Measurements from ENCODE around the gene MXRA8.
A peak's percentile ranks its signal among the peaks of the same experiment; 100 is the strongest.
"Not testable (repeated sequence)": the region's sequence is repeated elsewhere in the genome, so short reads cannot be mapped to it uniquely, and the experiment has no call there.

Gene MXRA8

DNA sequence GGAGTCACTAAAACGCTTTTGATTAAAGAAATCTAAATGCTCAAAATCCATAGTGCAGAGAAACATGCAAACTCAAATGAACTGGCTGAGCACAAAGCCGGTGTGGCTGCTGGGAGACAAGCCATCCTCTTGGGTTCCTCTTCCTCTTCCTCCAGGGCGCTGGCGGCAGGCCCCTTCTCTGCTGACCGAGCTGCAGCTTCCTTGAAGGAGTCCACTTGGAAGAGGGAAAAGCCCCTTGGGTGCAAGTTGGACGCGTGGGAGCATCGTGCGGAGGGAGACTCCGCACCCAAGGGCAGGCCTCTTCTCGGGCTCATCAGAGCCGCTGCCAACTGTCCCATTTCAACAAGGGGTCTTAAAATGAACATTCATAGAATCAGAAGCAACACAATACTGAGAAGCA, 32.9 kb upstream of the MXRA8 start:
- DNase-seq (ENCODE audit: low read depth), result no peak

- DNase-seq (ENCODE audit: low read depth), result no peak
These were observed 32.3 kb upstream of the MXRA8 start for GRCh38 chr1:1390675-1391074.

- DNase-seq (ENCODE audit: low read depth), result no peak
These were observed 29.7 kb upstream of the MXRA8 start for GRCh38 chr1:1388078-1388472.

- no peak for DNase-seq (ENCODE audit: low read depth)
These were observed 29.0 kb upstream of the MXRA8 start for GRCh38 chr1:1387098-1388077.

DNA sequence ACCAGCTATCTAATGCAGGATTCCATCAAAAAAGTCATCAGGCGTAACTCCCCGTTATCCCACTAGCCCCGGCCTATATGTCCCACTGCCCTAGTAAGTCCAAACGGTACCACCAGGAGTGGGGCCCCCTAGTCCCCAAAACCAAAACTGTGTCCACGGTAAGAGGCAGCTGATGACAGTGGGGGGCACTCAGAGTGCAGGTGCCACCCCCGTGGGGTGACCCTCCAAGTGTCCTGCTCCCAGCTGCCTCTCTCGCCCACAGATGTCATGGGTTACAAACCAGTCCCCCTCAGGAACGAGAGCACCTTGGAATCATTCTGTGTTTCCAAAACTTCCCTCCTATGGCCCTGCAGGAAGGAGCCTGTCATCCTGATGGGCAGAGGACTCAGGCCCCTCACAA, 27.6 kb upstream of the MXRA8 start:
- DNase-seq (ENCODE audit: low read depth), result no peak

DNA sequence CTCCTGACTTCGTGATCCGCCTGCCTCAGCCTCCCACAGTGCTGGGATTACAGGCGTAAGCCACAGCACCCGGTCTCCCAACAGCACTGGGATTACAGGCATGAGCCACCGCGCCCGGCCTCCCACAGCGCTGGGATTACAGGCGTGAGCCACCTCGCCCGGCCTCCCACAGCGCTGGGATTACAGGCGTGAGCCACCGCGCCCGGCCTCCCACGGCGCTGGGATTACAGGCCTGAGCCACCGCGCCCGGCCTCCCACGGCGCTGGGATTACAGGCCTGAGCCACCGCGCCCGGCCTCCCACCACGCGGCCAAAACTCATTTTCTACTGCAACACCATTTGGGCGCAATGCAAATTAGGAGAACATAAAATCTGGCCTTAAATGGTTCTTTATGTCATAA, 27.0 kb upstream of the MXRA8 start:
- DNase-seq (ENCODE audit: low read depth), result not testable (repeated sequence)

GRCh38 chr1:1381294-1381693, 22.9 kb upstream of the MXRA8 start:
- no peak for DNase-seq (ENCODE audit: low read depth)

DNA sequence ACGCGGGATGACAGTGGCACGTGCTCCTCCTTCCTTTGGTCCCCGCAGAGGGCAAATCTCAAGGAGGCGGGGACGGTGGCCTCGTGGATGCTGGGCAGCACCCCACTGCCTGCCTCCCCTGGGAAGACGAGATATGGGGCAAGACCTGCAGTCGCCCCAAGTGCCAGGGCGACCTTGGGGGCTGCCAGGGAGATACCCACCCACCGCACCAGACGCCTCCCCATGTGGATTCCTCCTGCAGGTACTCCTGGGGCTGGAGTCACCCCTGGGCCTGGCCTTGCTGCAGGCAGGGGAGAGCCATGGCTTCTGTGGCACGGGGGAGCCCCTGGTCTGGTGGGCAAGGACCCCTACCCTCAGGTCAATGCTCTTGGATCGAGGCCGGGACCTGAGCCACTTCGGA, 22.5 kb upstream of the MXRA8 start:
- no peak for DNase-seq (ENCODE audit: low read depth)

- no peak for DNase-seq (ENCODE audit: low read depth)
These were observed 19.3 kb upstream of the MXRA8 start for GRCh38 chr1:1377540-1378205.

DNA sequence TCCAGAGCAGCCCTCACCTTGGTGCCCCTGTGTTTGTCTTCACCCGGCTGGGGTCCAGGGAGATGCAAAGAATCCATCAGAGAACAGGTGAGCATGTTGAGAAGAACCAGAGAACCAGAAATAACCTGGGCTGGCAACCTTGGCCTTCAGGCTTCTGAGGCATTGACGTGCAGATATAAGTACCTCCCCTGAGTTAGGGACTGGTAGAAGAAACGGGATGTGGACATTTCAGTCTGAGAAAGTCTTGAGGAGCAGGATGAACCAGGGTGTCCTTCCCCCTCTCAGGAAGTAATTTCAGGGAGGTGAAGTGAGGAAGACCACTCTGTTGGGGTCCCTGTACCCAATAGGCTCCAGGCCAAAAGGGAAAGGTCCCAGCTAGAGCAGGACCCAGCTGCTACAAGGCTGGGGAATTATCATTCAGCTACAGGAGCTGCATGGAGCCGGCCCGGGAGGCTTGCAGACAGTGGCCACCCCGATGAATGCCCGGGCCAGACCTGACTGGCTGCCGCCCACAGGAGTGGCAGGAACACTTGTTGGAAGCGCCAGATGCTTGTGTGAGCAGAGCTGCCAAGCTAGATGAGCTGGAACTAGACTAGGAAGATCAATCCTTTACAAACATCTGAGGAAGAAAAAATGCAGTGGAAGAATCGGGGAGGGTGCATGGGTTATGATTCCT, 18.3 kb upstream of the MXRA8 start:
- DNase-seq (ENCODE audit: low read depth), result no peak

DNA sequence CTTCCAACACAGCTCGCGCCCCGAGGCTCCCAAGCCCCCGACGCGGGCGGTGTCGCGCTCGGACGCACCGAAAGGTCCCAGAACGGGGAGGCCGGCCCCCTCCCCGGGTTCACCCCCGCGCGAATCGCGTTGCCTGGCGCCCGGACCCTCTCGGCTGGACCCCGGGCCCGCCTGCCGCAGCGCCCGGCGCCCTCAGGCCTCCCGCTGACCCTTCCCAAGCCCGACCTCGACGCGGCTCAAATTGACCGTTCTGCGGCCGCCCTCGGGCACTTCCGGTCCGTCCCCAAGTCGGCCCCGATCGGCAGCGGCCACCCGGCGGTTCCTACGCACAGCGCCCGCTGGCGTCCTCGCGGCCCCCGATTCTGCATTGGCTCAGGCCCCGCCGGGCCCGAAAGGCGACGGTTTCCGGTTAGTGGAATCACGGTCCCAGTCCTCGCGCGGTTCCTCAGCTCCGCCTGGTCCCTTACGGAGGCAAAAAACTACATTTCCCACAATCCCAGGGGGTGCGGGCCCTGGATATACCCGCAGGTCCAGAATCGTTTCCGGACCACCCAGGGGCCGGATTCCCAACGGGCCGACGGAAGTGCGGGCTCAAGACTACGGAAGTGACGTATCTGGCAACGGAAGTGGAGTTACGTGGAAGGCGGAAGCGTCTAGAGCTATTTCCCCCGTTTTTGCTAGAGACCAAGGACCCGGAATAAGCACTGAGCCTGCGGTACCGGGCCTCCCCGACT, 16.7 kb upstream of the MXRA8 start, which contains the start of gene AURKAIP1:
Gene AURKAIP1, minus strand, starts transcription at position 279 of the 734 bp plus-strand sequence. CDS start 451 bp downstream, outside the sequence.
- peak; percentile 100 for DNase-seq (ENCODE audit: low read depth)

GRCh38 chr1:1374589-1374928, 16.2 kb upstream of the MXRA8 start:
- DNase-seq (ENCODE audit: low read depth), result no peak

DNA sequence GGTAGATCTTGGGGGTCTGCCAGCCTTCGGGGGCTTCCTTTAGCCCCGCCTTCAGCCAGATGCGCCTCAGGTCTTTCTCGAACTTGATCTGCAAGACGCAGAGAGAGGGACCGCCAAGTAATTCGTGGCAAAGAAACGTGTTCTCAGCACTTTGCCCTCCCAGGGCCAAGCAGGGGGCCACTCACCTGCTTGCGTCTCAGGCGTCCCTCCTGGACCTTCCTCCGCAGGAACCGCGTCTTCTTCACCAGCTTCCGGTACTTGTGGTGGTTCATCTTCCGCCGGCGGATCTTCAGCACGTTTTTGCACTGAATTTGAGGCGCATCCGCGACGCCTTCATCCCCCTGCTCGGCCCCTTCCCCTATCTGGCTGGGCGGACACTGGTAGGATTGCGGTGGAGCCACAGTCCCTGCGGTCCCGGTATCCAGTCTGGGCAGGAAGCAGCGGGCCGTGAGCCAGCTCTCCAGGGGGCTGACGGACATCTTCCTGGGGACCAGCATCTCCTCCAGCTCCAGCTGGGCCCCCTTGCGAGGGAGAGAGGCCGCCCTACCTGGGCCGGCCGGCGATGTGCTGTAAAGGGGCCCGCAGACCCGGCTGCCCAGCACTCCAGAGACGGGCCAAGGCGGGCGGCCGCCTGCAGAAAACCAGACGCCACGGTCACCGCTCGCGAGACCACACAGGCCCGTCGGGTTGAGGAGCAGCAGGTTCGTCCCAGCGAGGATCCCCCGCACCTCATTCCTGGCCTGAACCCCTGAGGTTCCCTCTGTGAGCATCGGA, 15.6 kb upstream of the MXRA8 start:
- no peak for DNase-seq (ENCODE audit: low read depth)

GRCh38 chr1:1373051-1373814, 14.9 kb upstream of the MXRA8 start:
- no peak for DNase-seq (ENCODE audit: low read depth)

DNA sequence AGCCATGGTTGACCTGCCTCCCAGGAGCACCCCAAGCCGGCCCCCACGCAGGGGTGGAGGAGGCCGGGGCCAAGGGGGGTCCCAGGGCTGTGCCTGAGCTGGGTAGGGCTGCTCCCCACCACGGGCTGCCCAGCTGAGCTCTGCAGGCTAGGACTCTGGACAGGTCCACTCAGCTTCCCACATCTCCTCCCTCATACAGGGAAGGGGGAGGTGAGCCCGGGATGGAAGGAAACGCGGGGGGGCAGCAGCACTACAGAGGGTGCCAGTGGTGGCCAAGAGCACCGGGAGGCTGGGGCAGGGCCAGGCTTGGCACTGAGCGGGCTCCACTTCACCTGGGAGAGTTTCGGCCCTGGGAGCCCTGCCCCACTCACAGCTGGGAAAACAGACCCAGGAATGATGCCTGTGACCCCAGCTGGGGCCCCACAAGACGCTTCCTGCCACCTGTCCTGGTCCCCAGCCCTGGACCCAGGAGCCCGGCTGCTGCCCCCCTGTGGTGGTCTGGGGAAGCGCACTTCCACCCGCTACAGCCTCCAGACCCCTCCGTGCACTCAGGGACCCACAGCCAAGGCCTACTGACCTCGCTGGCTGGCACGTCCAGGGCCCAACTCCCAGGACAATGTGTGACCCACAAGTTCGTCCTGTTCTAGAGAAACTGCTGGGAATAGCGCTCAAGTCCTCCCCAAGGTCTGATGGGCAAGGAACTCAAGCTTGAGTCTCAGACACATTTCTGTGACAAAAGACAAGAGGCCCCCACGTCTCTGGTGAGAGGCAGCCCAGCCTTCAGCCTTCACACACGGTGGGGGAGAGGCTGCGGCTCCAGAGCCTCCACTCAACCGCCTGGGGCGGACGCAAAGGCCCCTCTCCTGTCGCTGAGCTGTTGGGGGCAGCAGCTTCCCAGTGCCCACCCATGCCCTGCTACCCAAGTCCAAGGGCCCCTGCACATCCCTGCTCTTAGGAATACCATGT, 13.7 kb upstream of the MXRA8 start:
- no peak for DNase-seq (ENCODE audit: low read depth)

DNA sequence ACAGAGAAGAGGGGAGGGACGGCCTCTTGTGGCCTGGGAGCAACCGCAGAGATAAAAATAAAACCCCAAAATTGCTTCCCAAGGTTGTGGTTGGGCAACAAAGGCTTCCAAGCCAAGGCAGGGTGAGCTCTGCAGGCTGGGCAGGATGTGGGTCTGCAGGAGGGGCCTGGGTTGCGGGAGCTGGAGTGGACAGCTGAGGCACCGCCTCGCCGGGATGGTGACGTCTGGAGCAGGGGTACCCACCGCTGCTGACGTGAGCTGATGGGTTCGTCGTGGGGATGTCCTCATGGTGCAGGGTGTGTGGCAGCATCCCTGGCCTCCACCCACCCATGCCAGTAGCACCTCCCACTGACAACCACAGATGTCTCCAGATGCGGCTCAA, 13.0 kb upstream of the MXRA8 start:
- peak; percentile 32 for DNase-seq (ENCODE audit: low read depth)

DNA sequence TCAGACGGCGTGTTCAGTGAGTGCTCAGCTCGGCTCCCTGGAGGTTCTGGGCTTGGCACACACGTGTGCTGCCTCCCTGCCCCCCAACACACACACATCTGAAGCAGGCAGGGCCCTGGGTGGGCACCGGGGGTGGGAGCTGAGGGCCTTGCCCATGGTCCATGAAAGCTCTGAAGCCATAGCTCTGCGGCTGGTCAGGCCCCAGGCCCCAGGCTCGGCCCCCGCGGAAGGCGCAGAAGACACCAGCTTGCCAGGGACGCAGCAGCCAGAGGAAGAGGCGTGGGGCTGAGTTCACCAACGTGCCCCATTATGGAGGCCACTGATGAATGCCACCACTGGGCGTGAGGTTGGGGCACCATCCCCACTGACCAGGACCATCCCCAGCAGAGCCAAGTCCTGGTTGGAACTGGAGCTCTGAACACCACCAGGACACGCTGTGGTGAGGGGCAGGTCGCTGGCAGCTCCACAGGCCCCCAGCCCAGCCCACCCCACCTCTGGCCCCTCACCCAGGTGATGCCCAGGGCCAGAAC, 12.5 kb upstream of the MXRA8 start:
- no peak for DNase-seq (ENCODE audit: low read depth)

- not testable (repeated sequence) for DNase-seq (ENCODE audit: low read depth)
These were observed 11.7 kb upstream of the MXRA8 start for GRCh38 chr1:1370094-1370493.

DNA sequence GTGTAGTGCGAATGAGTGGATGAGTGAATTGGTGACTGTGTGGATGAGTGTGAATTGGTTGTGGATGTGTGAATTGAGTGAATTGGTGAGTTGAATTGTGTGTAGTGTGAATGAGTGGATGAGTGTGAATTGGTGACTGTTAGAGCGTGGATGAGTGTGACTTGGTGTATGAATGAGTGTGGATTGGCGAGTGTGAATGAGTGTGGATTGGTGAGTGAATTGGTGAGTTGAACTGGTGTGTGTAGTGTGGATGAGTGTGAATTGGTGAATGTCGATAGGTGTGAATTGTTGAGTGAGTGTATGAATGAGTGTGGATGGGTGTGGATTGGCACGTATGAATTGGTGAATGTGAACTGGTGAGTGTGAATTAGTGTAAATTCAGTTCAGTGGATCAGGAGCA, 9.0 kb upstream of the MXRA8 start:
- no peak for DNase-seq (ENCODE audit: low read depth)
